Measurements from ENCODE around the gene TFCP2.

GRCh38 chr12:51075390-51075789 lies 97.5 kb downstream of the TFCP2 start:
- TF ChIP-seq EZH2 (IDR thresholded peaks at IDR 0.05; ENCODE audit: insufficient read depth, low read length) (no peak), CTCF (IDR thresholded peaks at IDR 0.05; ENCODE audit: insufficient read depth, low read depth, low read length) (no peak)

Data from astrocyte (in vitro differentiated cells and primary cell).